Measurements from ENCODE around the gene PRPF6. TPM values are rescaled to one million over a fixed set of nuclear protein-coding genes. Genes with fewer than 3 reads are reported as not detected.
A peak's percentile ranks its signal among the peaks of the same experiment; 100 is the strongest.

PRPF6 gene
- total and polyA plus RNA-seq, 2 of the 13 experiments (the other 11 are each of a cell fraction or from before 2014, with no cell fraction given): 63.7 to 101 TPM

DNA sequence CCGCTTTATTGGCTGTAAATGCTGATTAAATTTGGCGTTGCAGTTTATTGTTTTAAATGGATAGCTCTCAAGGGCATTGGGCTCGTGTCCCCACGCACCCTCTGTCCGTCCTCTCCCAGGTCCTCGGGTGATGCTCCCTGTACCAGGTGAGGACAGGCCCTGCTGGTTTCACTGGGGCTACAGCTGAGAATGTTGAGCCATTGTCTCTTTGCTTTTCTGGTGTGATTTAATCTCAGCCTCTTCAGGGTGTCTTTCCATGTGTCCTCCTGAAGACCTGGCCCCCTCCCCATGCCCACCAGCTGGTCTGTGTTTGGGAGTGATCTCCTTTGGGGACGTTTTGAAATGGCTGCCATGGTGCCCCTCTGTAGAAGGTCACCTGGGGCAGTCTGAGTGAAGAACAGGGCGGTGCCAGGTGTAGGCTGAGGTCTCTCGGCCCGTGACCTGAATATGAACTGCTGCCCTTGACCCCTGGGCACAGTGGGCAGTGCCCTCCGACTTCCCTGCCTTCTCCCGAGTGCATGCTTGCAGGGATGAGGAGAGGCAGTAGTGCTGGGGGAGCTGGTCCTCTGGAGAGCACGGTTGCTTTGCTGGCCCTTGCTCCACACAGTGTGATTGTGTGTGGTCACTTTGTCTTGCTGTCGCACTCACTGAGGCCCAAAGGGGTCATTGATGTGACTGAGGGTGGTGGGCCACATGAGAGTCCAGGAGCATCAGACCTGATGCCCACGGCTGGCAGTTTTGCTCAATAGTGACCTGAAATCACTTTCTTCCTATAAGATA, 42.6 kb downstream of the PRPF6 start (continued):
- TF ChIP-seq SOX6 (IDR thresholded peaks at IDR 0.05): no peak
- TF ChIP-seq SOX6 (CRISPR knock-in tag; IDR thresholded peaks at IDR 0.05): no peak
- no peak for TF ChIP-seq PHF8 (CRISPR knock-in tag; IDR thresholded peaks at IDR 0.05)
- TF ChIP-seq ZNF790 (CRISPR knock-in tag; IDR thresholded peaks at IDR 0.05; ENCODE audit: borderline replicate concordance): no peak
- no peak for TF ChIP-seq ZNF460 (CRISPR knock-in tag; IDR thresholded peaks at IDR 0.05; ENCODE audit: borderline replicate concordance)
- TF ChIP-seq IRF2 (CRISPR knock-in tag; IDR thresholded peaks at IDR 0.05): peak; percentile 28; the same call in 1 of the 2 replicates
- TF ChIP-seq ZNF883 (CRISPR knock-in tag; IDR thresholded peaks at IDR 0.05; ENCODE audit: not compliant biosample characterization): no peak
- no peak for TF ChIP-seq ZNF331 (CRISPR knock-in tag; IDR thresholded peaks at IDR 0.05)
- TF ChIP-seq ZNF724P (CRISPR knock-in tag; IDR thresholded peaks at IDR 0.05; ENCODE audit: borderline replicate concordance): no peak
- TF ChIP-seq, protein P1, sequence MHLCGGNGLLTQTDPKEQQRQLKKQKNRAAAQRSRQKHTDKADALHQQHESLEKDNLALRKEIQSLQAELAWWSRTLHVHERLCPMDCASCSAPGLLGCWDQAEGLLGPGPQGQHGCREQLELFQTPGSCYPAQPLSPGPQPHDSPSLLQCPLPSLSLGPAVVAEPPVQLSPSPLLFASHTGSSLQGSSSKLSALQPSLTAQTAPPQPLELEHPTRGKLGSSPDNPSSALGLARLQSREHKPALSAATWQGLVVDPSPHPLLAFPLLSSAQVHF (CRISPR knock-in tag; IDR thresholded peaks at IDR 0.05): no peak
- TF ChIP-seq, protein P2, sequence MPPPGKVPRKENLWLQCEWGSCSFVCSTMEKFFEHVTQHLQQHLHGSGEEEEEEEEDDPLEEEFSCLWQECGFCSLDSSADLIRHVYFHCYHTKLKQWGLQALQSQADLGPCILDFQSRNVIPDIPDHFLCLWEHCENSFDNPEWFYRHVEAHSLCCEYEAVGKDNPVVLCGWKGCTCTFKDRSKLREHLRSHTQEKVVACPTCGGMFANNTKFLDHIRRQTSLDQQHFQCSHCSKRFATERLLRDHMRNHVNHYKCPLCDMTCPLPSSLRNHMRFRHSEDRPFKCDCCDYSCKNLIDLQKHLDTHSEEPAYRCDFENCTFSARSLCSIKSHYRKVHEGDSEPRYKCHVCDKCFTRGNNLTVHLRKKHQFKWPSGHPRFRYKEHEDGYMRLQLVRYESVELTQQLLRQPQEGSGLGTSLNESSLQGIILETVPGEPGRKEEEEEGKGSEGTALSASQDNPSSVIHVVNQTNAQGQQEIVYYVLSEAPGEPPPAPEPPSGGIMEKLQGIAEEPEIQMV (CRISPR knock-in tag; IDR thresholded peaks at IDR 0.05; ENCODE audit: low read depth): no peak
- TF ChIP-seq ZNF558 (CRISPR knock-in tag; IDR thresholded peaks at IDR 0.05; ENCODE audit: borderline replicate concordance): no peak
- no peak for TF ChIP-seq NFATC3 (CRISPR knock-in tag; IDR thresholded peaks at IDR 0.05)
- no peak for TF ChIP-seq ZNF446 (CRISPR knock-in tag; IDR thresholded peaks at IDR 0.05)
- no peak for TF ChIP-seq TEAD3 (CRISPR knock-in tag; optimal IDR thresholded peaks at IDR 0.05; ENCODE audit: borderline replicate concordance)
- TF ChIP-seq, protein P3, sequence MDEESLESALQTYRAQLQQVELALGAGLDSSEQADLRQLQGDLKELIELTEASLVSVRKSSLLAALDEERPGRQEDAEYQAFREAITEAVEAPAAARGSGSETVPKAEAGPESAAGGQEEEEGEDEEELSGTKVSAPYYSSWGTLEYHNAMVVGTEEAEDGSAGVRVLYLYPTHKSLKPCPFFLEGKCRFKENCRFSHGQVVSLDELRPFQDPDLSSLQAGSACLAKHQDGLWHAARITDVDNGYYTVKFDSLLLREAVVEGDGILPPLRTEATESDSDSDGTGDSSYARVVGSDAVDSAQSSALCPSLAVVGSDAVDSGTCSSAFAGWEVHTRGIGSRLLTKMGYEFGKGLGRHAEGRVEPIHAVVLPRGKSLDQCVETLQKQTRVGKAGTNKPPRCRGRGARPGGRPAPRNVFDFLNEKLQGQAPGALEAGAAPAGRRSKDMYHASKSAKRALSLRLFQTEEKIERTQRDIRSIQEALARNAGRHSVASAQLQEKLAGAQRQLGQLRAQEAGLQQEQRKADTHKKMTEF (CRISPR knock-in tag; IDR thresholded peaks at IDR 0.05): no peak
- no peak for TF ChIP-seq NPAS2 (CRISPR knock-in tag; IDR thresholded peaks at IDR 0.05; ENCODE audit: borderline replicate concordance)
- TF ChIP-seq ZNF547 (CRISPR knock-in tag; IDR thresholded peaks at IDR 0.05): no peak
- no peak for TF ChIP-seq CEBPG (CRISPR knock-in tag; IDR thresholded peaks at IDR 0.05)
- 0 out of 2 replicates have a peak, but pooled peaks have one; percentile 6 for TF ChIP-seq ERF (CRISPR knock-in tag; IDR thresholded peaks at IDR 0.05)
- TF ChIP-seq, protein P4, sequence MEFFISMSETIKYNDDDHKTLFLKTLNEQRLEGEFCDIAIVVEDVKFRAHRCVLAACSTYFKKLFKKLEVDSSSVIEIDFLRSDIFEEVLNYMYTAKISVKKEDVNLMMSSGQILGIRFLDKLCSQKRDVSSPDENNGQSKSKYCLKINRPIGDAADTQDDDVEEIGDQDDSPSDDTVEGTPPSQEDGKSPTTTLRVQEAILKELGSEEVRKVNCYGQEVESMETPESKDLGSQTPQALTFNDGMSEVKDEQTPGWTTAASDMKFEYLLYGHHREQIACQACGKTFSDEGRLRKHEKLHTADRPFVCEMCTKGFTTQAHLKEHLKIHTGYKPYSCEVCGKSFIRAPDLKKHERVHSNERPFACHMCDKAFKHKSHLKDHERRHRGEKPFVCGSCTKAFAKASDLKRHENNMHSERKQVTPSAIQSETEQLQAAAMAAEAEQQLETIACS (CRISPR knock-in tag; IDR thresholded peaks at IDR 0.05): no peak
- peak; percentile 74; the same call in 1 of the 2 replicates for TF ChIP-seq KAT7 (CRISPR knock-in tag; IDR thresholded peaks at IDR 0.05; ENCODE audit: borderline replicate concordance)

All from HepG2 (cell line).